ENCODE results near the gene RCAN1.
"Not testable (repeated sequence)": the region's sequence is repeated elsewhere in the genome, so short reads cannot be mapped to it uniquely, and the experiment has no call there.

RCAN1 gene

GRCh38 chr21:34569381-34569979, 45.4 kb downstream of the RCAN1 start:
- Mint-ChIP-seq H3K36me3 (peaks cover 8% of the 10 kb centered on the region), H3K27ac (no peak overlapping the region), H3K9me3 (peaks cover 6% of the 10 kb centered on the region), H3K27me3 (no peaks in the 10 kb centered on the region), H3K4me1 (no peaks in the 10 kb centered on the region), H3K4me3 (no peak overlapping the region)

- not testable (repeated sequence) for H3K4me1 Mint-ChIP-seq, H3K27me3 Mint-ChIP-seq, H3K4me3 Mint-ChIP-seq, H3K27ac Mint-ChIP-seq, H3K9me3 Mint-ChIP-seq, H3K36me3 Mint-ChIP-seq
Observed at GRCh38 chr21:34568801-34569200, 46.1 kb downstream of the RCAN1 start.

- H3K27me3 Mint-ChIP-seq: no peaks in the 10 kb centered on the region
Observed at GRCh38 chr21:34567604-34568155, 47.2 kb downstream of the RCAN1 start.

GRCh38 chr21:34565238-34565637, 49.7 kb downstream of the RCAN1 start:
- Mint-ChIP-seq H3K36me3 (peaks cover 4% of the 10 kb centered on the region), H3K27ac (no peak overlapping the region), H3K4me3 (no peak overlapping the region), H3K9me3 (no peaks in the 10 kb centered on the region), H3K4me1 (no peaks in the 10 kb centered on the region), H3K27me3 (no peaks in the 10 kb centered on the region)

More at GRCh38 chr21:34567604-34568155, 47.2 kb downstream of the RCAN1 start:
- Mint-ChIP-seq H3K4me3 (no peak overlapping the region), H3K27ac (no peak overlapping the region), H3K36me3 (peaks cover 6% of the 10 kb centered on the region), H3K4me1 (no peaks in the 10 kb centered on the region), H3K9me3 (peaks cover 4% of the 10 kb centered on the region)

GRCh38 chr21:34563370-34563769, 51.5 kb downstream of the RCAN1 start:
- not testable (repeated sequence) for H3K4me1 Mint-ChIP-seq, H3K27ac Mint-ChIP-seq, H3K36me3 Mint-ChIP-seq, H3K27me3 Mint-ChIP-seq, H3K9me3 Mint-ChIP-seq, H3K4me3 Mint-ChIP-seq

GRCh38 chr21:34561806-34562205, 53.1 kb downstream of the RCAN1 start:
- no peaks in the 10 kb centered on the region for H3K4me1 Mint-ChIP-seq
- H3K27ac Mint-ChIP-seq: no peak overlapping the region
- H3K4me3 Mint-ChIP-seq: no peak overlapping the region
- H3K9me3 Mint-ChIP-seq: no peaks in the 10 kb centered on the region
- peaks cover 5% of the 10 kb centered on the region for H3K36me3 Mint-ChIP-seq
- H3K27me3 Mint-ChIP-seq: no peaks in the 10 kb centered on the region

- no peaks in the 10 kb centered on the region for H3K27me3 Mint-ChIP-seq
- H3K36me3 Mint-ChIP-seq: peaks cover 5% of the 10 kb centered on the region
- H3K4me1 Mint-ChIP-seq: no peaks in the 10 kb centered on the region
- H3K4me3 Mint-ChIP-seq: no peak overlapping the region
- H3K27ac Mint-ChIP-seq: no peak overlapping the region
- no peaks in the 10 kb centered on the region for H3K9me3 Mint-ChIP-seq
Observed at GRCh38 chr21:34560609-34561008, 54.3 kb downstream of the RCAN1 start.

- Mint-ChIP-seq H3K4me3 (no peak overlapping the region), H3K4me1 (no peaks in the 10 kb centered on the region), H3K27me3 (no peaks in the 10 kb centered on the region), H3K27ac (no peak overlapping the region), H3K36me3 (peaks cover 6% of the 10 kb centered on the region), H3K9me3 (no peaks in the 10 kb centered on the region)
Observed at GRCh38 chr21:34560021-34560420, 54.9 kb downstream of the RCAN1 start.

GRCh38 chr21:34559089-34559631, 55.8 kb downstream of the RCAN1 start:
- Mint-ChIP-seq H3K4me1 (no peaks in the 10 kb centered on the region), H3K27ac (no peak overlapping the region), H3K4me3 (no peak overlapping the region), H3K36me3 (peaks cover 13% of the 10 kb centered on the region), H3K9me3 (no peaks in the 10 kb centered on the region), H3K27me3 (no peaks in the 10 kb centered on the region)

GRCh38 chr21:34558166-34558565, 56.7 kb downstream of the RCAN1 start:
- Mint-ChIP-seq H3K4me3 (no peak overlapping the region), H3K36me3 (peaks cover 14% of the 10 kb centered on the region), H3K9me3 (no peaks in the 10 kb centered on the region), H3K4me1 (no peaks in the 10 kb centered on the region), H3K27me3 (no peaks in the 10 kb centered on the region), H3K27ac (no peak overlapping the region)

GRCh38 chr21:34557261-34557660, 57.7 kb downstream of the RCAN1 start:
- Mint-ChIP-seq H3K4me1 (no peaks in the 10 kb centered on the region), H3K4me3 (no peak overlapping the region), H3K27me3 (no peaks in the 10 kb centered on the region), H3K36me3 (peaks cover 10% of the 10 kb centered on the region), H3K27ac (no peak overlapping the region), H3K9me3 (no peaks in the 10 kb centered on the region)

- not testable (repeated sequence) for H3K4me1 Mint-ChIP-seq
Observed at GRCh38 chr21:34554670-34555069, 60.2 kb downstream of the RCAN1 start.

GRCh38 chr21:34554227-34554626, 60.7 kb downstream of the RCAN1 start:
- Mint-ChIP-seq H3K27ac (no peak overlapping the region), H3K36me3 (peaks cover 10% of the 10 kb centered on the region), H3K27me3 (no peaks in the 10 kb centered on the region), H3K9me3 (no peaks in the 10 kb centered on the region), H3K4me1 (no peaks in the 10 kb centered on the region), H3K4me3 (no peak overlapping the region)

More at GRCh38 chr21:34554670-34555069, 60.2 kb downstream of the RCAN1 start:
- H3K4me3 Mint-ChIP-seq, H3K27ac Mint-ChIP-seq, H3K27me3 Mint-ChIP-seq, H3K36me3 Mint-ChIP-seq, H3K9me3 Mint-ChIP-seq: not testable (repeated sequence)

- Mint-ChIP-seq H3K27me3 (no peaks in the 10 kb centered on the region), H3K9me3 (no peaks in the 10 kb centered on the region), H3K27ac (no peak overlapping the region), H3K4me1 (no peaks in the 10 kb centered on the region), H3K36me3 (peaks cover 10% of the 10 kb centered on the region), H3K4me3 (no peak overlapping the region)
Observed at GRCh38 chr21:34553151-34553952, 61.6 kb downstream of the RCAN1 start.

GRCh38 chr21:34552360-34553098, 62.4 kb downstream of the RCAN1 start:
- no peak overlapping the region for H3K27ac Mint-ChIP-seq

More at GRCh38 chr21:34552360-34553098, 62.4 kb downstream of the RCAN1 start:
- Mint-ChIP-seq H3K27me3 (no peaks in the 10 kb centered on the region), H3K4me1 (no peaks in the 10 kb centered on the region), H3K36me3 (peaks cover 10% of the 10 kb centered on the region), H3K9me3 (no peaks in the 10 kb centered on the region), H3K4me3 (no peak overlapping the region)
